Esophagus (tissue), 2 donors: ENCODE results near the gene FNBP1L. TPM values are rescaled to one million over a fixed set of nuclear protein-coding genes. Genes with fewer than 3 reads are reported as not detected.

Source experiments
- H3K27ac ChIP-seq, 2 donors: one replicate each; pipeline ENCODE4 v1.5.1; 2013; ENCODE audit warnings: low read depth in 2 of 2, mild to moderate bottlenecking in 2 of 2, inconsistent platforms in 1 of 2, low read length in 1 of 2, moderate library complexity in 1 of 2
- H3K27me3 ChIP-seq, 2 donors: one replicate each; pipeline ENCODE4 v1.6.1; 2013; ENCODE audit warnings: low read length in 2 of 2, control low read depth in 1 of 2, mild to moderate bottlenecking in 1 of 2; ENCODE audit not compliant: insufficient read depth in 2 of 2, control insufficient read depth in 1 of 2
- H3K36me3 ChIP-seq, 2 donors: one replicate each; pipeline ENCODE4 v1.6.1; 2013; ENCODE audit warnings: low read length in 1 of 2; ENCODE audit not compliant: control insufficient read depth in 2 of 2, insufficient read depth in 2 of 2
- H3K4me1 ChIP-seq, 2 donors: one replicate each; pipeline ENCODE4 v1.6.1; 2013; ENCODE audit warnings: low read length in 1 of 2; ENCODE audit not compliant: control insufficient read depth in 2 of 2, insufficient read depth in 2 of 2
- H3K4me3 ChIP-seq, 2 donors: one replicate each; pipeline ENCODE4 v1.5.1; 2013; ENCODE audit warnings: low read length in 2 of 2, mild to moderate bottlenecking in 2 of 2, low read depth in 1 of 2, moderate library complexity in 1 of 2
- H3K9me3 ChIP-seq, 2 donors: one replicate each; pipeline ENCODE4 v1.6.1; 2013; ENCODE audit warnings: mild to moderate bottlenecking in 2 of 2, low read depth in 1 of 2, low read length in 1 of 2, moderate library complexity in 1 of 2; ENCODE audit not compliant: control insufficient read depth in 2 of 2, insufficient read depth in 1 of 2
- WGBS, 2 donors: extraction: QIAGEN DNeasy Blood & Tissue Kit; methylation state at CpG; one replicate each; pipeline ENCODE4 v1.1.7; 2013; 5-methylcytosine and 5-hydroxymethylcytosine counted together
- polyA plus RNA-seq, 2 donors: library from polyadenylated mRNA; stranded (reverse); fragments of 200-250 nt; gene quantifications; one replicate each; pipeline ENCODE4 v1.2.3, GENCODE V29; 2013
- donor health status: healthy with polysubstance abuse.
- donor health status: Bipolar disorder and iron deficiency.

FNBP1L gene
- polyA plus RNA-seq, 2 donors = 4.7 to 7.9 TPM

DNA sequence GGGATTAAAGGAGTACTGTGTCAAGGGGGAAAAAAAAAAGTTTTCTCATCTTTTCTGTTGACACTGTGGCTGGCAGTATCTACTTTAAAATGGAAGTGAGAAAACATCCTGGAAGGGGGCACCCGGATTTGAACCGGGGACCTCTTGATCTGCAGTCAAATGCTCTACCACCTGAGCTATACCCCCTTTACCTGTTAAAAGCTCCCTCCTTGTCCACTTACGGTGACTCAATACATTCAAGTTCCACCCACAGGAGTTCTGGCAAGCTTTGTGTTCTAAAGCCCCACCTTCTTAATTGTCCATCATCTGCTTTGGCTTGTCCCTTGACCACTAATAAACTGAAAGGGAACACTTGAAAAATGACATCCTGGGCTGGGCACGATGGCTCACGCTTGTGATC is 68.2 kb downstream of the FNBP1L start:
- H3K36me3 ChIP-seq = no peaks in the 10 kb centered on the region
- no peaks in the 10 kb centered on the region for H3K4me1 ChIP-seq
- H3K4me3 ChIP-seq = no peak overlapping the region
- H3K27ac ChIP-seq = no peak overlapping the region
- 88 to 91% methylated on average over 5 of the region's 5 CpGs for WGBS, 2 donors
- no peaks in the 10 kb centered on the region for H3K9me3 ChIP-seq
- no peaks in the 10 kb centered on the region for H3K27me3 ChIP-seq

DNA sequence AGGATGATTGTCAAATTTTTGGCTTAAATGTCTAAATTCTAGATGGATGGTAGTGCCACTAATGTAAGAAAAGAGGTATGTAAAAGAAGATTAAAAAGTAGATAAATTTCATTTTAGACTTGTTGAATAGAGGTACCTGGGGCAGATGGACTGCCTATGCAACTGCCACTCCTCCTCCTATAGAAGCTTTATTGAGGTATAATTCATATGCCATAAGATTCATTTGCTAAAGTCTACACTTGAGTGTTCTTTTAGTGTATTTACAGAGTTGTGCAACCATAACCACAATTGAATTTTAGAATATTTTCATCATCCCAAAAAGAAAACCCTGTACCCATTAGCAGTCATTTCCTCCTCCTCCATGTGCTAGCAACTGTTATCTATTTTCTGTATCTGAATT is 70.6 kb downstream of the FNBP1L start:
- Histone ChIP-seq H3K27me3 (no peaks in the 10 kb centered on the region), H3K27ac (no peak overlapping the region), H3K9me3 (no peaks in the 10 kb centered on the region), H3K36me3 (no peaks in the 10 kb centered on the region), H3K4me3 (no peak overlapping the region), H3K4me1 (no peaks in the 10 kb centered on the region)

DNA sequence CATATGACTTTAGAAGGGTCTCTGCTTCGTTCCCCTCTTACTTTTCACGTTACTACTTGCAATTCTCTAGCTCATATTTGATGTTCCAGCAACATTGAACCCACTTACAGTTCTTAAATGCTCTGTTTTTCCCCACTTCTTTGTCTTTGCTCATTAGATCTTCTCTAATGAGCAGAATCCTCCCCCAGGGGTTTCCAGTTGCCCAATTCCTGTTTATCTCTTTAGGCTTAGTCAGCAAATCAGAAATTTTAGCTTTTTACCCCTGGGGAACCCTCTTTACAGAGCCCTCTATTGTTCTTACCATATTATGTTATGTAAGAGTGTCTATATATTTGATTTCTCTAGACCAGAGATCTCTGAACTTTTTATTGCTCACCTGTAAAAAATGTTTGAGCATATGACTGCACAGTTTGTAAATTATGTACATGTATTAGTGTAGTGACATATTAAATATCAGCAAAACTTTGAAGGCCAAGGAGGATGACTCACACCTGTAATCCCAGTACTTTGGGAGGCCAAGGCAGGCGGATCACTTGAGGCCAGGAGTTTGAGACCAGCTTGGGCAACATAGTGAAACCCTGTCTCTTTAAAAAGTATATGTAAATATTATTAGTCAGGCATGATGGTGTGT is 71.4 kb downstream of the FNBP1L start:
- Histone ChIP-seq H3K4me3 (no peak overlapping the region), H3K9me3 (no peaks in the 10 kb centered on the region), H3K27ac (no peak overlapping the region), H3K4me1 (no peaks in the 10 kb centered on the region), H3K36me3 (no peaks in the 10 kb centered on the region), H3K27me3 (no peaks in the 10 kb centered on the region)
- WGBS, 2 donors = 48 to 75% methylated on average over 3 of the region's 3 CpGs

DNA sequence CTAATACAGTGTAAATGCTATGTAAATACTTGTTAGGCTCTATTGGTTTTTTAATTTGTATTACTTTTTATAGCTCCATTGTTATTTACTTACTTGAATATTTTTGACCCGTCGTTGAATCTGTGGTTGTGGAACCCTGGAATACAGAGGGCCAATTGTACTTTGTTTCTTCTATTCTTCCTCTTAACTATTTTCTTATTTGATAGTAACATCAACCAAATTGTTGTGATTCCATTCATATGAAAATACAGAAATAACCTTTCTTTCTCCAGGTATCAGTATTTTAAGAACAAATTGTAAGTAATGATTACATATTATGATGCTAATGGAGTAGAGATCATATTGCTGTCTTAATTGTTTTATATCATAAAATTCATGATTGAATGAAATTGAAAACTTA is 73.7 kb downstream of the FNBP1L start:
- H3K27me3 ChIP-seq = no peaks in the 10 kb centered on the region
- no peak overlapping the region for H3K4me3 ChIP-seq
- H3K36me3 ChIP-seq = no peaks in the 10 kb centered on the region
- no peaks in the 10 kb centered on the region for H3K9me3 ChIP-seq
- H3K4me1 ChIP-seq = no peaks in the 10 kb centered on the region
- H3K27ac ChIP-seq = no peak overlapping the region
- 94 to 95% methylated on average over 2 of the region's 2 CpGs for WGBS, 2 donors

DNA sequence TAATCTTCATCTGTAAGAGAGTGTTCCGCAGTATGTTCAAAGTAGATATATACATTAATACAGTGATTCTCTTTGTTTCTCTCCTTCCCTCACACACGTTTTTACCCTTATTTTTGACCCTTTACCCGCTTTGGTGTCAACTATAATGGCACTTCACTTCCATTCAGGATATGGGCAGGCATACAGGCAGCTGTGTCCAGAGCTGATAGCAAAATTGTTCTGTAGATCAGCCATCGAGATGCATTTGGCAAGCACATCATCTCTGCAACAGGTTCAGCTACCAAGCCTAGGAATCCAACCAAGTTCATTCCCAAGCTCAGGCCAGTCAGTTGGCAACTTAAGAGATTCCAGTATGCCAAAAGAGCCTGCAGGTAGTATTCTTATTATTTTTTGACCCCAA is 74.8 kb downstream of the FNBP1L start:
- H3K36me3 ChIP-seq = no peaks in the 10 kb centered on the region
- WGBS, 2 donors = 75 to 76% methylated on average over 4 of the region's 4 CpGs
- H3K27ac ChIP-seq = no peak overlapping the region
- H3K4me1 ChIP-seq = no peaks in the 10 kb centered on the region
- H3K9me3 ChIP-seq = no peaks in the 10 kb centered on the region
- H3K4me3 ChIP-seq = no peak overlapping the region
- no peaks in the 10 kb centered on the region for H3K27me3 ChIP-seq

DNA sequence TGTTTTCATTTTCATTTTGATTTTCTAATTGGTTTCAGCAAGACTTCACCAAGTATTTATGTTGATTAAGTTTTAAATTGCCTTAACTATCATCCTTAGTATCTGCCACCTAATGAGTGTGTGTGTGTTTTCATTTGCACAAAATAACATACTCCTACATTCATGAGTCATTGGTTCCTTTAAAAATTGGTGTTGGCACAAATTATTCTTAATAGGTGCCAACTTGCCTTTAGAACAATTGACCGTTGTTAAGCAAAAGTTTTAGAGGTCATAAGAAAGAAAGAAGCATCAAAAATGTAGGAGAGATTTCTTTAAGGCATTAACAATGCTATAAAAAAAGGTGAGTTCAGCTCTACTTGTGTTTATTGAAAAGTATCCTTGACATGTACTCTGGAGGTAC is 77.5 kb downstream of the FNBP1L start:
- no peak overlapping the region for H3K27ac ChIP-seq
- H3K9me3 ChIP-seq = no peaks in the 10 kb centered on the region
- H3K36me3 ChIP-seq = no peaks in the 10 kb centered on the region
- H3K4me3 ChIP-seq = no peak overlapping the region
- no peaks in the 10 kb centered on the region for H3K27me3 ChIP-seq
- H3K4me1 ChIP-seq = no peaks in the 10 kb centered on the region
- 46 to 65% methylated on average over 1 of the region's 1 CpG for WGBS, 2 donors

DNA sequence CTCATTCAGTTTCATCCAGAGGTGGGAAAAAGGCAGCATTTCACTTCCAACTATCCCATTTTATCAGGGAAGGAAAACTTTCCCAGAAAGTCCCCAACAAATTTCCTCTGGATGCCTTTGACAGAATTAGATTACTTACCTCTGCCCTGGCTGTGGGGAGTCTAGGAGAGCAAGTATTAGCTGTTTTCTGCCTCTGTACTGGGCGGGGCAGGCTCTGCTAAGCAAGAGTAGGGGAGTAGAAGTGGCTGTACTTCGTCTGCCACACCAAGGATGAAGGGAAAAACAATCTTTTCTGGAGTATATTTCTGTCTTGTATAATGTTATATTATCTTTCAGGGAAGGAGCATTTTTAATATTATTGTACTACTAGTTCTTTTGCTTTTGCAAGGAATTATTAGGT is 78.5 kb downstream of the FNBP1L start:
- Histone ChIP-seq H3K4me3 (no peak overlapping the region), H3K9me3 (no peaks in the 10 kb centered on the region), H3K27ac (no peak overlapping the region), H3K4me1 (no peaks in the 10 kb centered on the region), H3K36me3 (no peaks in the 10 kb centered on the region), H3K27me3 (no peaks in the 10 kb centered on the region)
- WGBS, 2 donors = 80 to 87% methylated on average over 2 of the region's 2 CpGs

DNA sequence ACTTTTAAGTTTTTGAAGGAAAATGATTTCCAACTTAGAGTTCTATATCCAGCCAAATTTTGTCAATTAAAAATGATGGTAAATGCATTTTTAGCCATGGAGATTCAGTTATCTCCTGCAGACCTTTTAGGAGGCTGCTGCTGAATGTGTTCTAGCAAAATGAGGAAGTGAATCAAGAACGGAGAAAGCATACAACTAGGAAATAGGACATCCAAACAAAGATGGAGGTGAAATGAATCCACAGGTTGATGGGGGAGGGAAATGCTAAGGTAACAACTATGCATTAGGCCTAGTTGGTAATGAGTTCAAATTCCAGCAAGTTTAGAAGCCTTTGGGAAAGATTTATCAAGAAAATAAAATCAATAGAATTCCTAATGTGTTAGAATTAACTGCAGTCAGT is 80.5 kb downstream of the FNBP1L start:
- H3K36me3 ChIP-seq = no peaks in the 10 kb centered on the region
- H3K4me3 ChIP-seq = no peak overlapping the region
- WGBS, 2 donors = 74 to 86% methylated on average over 1 of the region's 1 CpG
- H3K9me3 ChIP-seq = no peaks in the 10 kb centered on the region
- no peak overlapping the region for H3K27ac ChIP-seq
- no peaks in the 10 kb centered on the region for H3K27me3 ChIP-seq
- no peaks in the 10 kb centered on the region for H3K4me1 ChIP-seq

DNA sequence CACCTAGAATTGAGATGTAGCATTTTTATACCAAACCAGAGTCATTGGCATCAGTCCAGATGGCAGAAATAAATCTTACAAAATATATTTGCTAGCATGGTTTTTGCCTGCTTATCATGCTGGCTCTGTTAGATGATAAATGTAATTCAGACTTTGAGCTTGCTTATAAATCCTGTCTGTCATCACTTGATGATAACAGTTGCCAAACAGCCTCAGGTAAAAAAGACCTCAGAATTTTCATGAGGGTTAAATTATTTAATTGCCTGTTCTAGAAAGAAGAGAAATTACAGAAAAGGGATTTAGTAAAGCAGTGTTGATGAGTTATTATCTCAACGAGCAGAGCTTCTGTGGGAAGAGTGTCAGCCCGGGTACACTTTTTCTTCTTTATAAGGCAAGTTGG is 83.3 kb downstream of the FNBP1L start:
- H3K4me3 ChIP-seq = no peak overlapping the region
- H3K4me1 ChIP-seq = no peaks in the 10 kb centered on the region
- H3K9me3 ChIP-seq = no peaks in the 10 kb centered on the region
- no peak overlapping the region for H3K27ac ChIP-seq
- WGBS, 2 donors = 50 to 77% methylated on average over 2 of the region's 2 CpGs
- no peaks in the 10 kb centered on the region for H3K36me3 ChIP-seq
- H3K27me3 ChIP-seq = no peaks in the 10 kb centered on the region

DNA sequence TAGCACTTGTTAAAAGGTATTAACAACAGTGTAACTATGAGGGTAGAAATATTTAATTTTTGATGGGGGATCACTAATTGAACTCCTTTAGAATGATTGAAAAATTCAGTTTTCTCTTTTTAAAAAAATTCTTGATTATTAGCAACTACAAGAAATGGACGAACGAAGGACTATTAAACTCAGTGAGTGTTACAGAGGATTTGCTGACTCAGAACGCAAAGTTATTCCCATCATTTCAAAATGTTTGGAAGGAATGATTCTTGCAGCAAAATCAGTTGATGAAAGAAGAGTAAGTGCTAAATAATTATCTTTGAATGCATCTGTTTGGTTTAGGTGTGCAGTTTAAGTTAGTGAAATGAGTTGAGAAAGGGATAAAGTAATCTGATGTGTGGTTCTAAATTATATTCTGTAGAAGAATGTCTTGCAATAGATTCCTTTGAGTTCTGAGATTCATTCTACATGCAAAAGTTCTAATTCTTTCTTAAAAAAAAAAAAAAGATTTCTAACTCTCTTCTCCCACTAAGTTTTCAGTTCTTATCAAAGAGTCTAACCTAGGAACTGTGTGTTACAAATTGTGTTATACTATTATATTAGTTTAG is 85.0 kb downstream of the FNBP1L start:
- WGBS, 2 donors = 95 to 96% methylated on average over 3 of the region's 3 CpGs

More for the DNA sequence above, 85.0 kb downstream of the FNBP1L start:
- Histone ChIP-seq H3K27ac (no peak overlapping the region), H3K36me3 (no peaks in the 10 kb centered on the region), H3K27me3 (no peaks in the 10 kb centered on the region), H3K4me1 (no peaks in the 10 kb centered on the region), H3K9me3 (no peaks in the 10 kb centered on the region), H3K4me3 (no peak overlapping the region)
